NCI-H524 treated with DMSO at 0.1 percent for 48 hours (cell line): ENCODE measurements around the gene PRKCA.
"Not testable (repeated sequence)": the region's sequence is repeated elsewhere in the genome, so short reads cannot be mapped to it uniquely, and the experiment has no call there.

Experiments used
- DNase-seq: peaks from one replicate; lab custom pipeline; 2025; lab: John Stamatoyannopoulos, UW

PRKCA gene

DNA sequence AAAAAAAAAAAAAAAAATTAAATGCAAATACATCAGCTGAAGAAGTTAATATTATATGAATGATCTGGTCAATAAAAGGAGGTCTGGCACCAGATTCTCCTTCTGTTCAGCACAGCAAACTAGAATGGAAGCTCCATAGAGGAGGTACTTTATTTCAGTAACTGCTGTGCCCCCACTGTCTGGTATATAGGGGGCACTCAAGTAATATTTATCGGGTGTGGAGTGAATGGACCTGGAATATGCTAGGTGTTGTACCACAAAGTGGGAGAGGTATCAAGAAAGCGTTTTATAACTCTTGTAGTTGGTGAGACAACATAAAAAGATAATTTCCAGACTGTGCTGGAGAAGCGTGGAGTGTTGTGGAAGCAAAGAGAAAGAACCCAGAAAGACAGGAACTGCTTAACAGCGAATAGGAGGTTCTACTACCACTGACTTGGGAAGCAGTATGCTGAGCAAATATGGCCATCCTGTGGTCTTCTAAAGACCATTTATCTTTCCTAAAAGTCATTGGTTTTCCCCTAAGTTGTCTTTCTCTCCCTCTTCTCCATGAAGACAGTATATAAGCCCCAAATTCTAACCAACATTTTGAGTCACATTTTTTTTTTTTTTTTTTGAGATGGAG lies 12.2 kb upstream of the PRKCA start:
- peak; percentile 35 for DNase-seq

- no peak for DNase-seq
Measured at GRCh38 chr17:66292353-66292752, 10.1 kb upstream of the PRKCA start.

- DNase-seq = no peak
Measured at GRCh38 chr17:66296289-66296725, 6.1 kb upstream of the PRKCA start.

GRCh38 chr17:66297443-66297842 lies 5.0 kb upstream of the PRKCA start:
- not testable (repeated sequence) for DNase-seq

DNA sequence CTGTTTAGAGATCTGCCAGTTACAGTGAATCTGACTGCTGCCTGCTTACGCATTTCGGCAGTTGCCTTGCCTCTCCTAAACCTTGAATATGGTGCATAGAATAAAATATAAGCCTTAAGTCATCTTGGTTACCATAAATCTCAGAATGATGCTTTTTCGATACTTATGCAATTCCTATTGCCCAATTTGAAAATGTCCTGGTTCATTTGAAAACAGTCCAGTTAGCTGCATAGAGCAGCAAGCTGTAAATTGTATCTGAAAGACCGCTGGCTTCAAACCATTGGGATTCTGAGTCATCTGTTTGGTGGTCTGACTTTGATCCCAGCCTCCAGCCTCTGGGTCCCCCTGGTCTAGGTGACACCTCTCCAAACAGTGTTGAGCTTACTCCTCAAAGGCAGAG lies 2.7 kb upstream of the PRKCA start:
- no peak for DNase-seq

DNA sequence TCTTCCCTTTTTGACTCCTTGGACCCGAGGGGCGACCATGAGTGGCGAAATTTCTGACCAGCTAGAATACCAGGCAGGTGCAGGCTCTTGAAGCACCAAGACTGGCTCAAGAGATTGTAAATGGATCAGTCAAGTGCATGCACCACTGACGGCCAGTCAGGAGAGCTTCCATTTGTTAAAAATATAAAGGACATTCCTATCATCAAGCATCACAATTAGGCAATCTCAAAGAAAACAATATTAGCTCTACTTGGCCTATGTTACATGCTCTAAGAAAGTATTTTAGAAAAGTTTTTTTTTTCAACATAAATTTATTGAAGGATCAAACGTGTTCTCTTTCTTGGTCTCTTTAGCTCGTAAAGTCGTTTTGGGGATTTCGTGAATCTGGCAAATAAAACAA lies 1.5 kb upstream of the PRKCA start:
- DNase-seq = no peak

DNA sequence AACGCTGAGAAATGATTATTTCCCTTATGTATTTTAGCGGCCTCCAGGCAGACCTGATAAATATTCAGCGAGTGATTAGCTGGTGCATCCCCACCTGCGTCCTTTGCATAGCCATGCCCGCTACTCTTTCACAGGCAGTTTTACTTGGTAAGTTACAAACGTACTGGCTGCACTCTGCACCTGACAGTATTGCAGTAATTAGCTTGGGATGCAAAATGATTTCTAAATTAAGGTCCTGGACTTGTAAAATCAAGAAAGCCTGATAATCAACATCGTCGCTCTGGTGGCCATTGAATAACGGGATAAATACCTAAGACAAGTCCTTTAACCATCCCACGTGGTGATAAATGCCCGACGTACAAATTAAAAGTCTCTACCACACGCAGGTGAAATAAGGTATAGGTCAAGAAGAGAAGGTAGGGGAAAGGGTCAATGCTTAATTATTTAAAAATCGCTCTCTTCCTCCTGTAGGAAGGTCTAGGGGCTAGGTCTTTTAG lies 998 bp upstream of the PRKCA start:
- no peak for DNase-seq

DNA sequence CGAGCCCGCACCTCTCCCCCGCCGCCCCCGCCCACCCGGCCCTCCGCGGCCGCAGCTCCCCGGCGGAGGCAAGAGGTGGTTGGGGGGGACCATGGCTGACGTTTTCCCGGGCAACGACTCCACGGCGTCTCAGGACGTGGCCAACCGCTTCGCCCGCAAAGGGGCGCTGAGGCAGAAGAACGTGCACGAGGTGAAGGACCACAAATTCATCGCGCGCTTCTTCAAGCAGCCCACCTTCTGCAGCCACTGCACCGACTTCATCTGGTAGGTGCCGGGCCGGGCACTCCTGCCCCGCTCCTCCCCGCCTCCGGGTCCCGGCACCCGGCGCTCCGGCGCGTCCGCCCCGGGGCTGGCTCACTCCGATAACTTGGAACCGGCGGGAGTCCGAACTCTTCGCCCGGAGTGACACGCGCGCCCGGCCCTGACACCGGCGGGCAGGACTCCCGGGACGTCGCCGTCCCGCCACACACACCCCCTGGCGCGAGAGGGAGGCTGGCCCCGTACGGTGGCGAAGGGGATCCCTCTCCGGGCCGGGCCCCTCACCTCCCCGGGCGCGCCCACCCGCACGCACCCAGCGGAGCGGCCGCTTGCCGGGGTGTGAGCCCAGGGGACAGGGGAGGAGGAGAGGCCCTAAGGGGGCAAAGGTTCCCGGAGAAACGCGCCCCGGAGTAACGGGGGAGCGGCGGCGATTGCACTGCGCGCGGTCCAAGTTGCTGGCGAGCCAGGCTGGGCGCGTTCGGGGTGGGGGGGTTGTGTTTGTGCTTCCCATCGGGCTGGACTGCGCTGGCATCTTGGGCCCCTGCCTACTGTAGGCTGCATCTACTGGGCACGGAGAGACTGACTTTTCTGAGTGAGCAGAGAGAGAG lies 581 bp downstream of the PRKCA start:
- DNase-seq = no peak

DNA sequence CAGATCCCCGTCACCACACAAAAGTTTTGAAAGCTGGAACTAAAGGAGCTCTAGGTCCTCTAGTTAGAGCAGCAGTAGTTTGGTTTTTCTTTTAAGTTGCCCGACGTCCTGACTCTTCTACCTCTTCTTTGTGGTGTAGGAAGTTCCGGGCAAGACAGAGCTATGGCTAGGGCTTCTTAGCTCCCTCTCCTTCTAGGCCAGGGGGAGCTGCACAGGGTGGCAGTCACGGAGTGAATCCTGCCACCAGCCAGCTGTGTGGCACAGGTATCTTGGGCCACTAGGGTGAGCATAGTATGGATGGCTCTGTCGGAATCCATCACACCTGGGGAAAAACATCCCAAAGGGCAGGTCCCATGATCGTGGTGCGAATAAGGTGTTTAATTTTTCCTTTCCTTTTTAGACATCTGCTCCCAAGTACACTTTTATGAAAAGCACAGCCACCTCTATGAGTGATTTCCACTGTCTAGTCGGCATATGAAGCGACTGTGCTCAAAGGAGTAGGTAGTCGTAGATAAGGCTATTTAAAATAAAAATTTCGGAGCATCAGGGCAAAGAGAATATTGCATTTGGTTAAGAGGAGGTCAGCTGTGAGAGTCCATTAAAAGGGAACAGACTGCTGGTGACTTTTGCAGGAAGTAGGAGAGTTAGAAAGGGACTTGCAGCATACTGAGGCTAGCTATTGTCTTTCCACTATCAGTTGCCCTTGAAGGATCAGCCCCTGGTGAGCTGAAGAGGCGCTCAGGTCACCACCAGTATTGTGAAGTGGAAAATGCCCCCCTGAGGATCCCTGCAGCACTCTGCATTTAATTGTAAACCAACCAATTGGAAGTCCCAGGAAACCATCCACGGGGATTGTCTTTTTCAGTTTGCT lies 2.1 kb downstream of the PRKCA start:
- no peak for DNase-seq

- DNase-seq = no peak
Measured at GRCh38 chr17:66306446-66306845, 4.0 kb downstream of the PRKCA start.

DNA sequence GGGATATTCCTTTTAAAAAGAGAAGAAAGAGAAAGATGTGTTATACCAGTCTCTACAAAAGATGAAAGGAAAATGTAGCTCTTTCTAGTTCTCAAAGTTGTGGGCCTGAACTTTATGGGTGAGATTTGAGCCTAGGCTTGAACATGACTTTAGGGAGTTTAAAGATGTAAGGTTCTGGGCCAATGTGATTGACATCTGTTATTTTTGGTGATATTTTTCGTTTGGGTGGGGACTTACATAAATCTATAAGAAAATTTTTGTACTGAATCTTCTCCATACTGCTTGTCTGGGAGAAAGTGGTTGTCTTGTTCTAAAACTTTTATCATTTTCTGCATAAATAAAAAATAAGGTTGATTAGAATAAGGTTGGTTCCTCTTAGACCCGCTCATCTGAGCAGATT lies 4.8 kb downstream of the PRKCA start:
- DNase-seq = no peak

- DNase-seq = no peak
Measured at GRCh38 chr17:66308856-66309255, 6.4 kb downstream of the PRKCA start.

DNA sequence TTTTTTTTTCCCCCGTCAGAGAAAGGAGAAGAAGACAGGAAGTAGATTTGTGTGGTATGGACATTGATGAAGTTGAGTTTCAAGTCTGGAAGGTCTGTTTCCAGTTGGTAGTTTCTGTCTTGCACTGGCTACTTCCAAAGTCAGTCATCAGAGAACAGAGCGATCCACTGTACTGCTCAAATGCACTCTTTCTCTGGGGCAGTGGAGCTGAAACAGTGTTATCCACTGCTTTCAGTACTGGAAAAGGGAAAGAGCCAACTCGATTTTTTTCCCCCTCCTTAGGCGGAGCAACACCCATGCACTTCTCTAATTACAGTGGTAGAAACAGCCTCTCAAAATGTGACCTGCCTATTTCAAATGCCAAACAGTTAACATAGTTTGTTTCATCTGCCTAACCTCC lies 7.4 kb downstream of the PRKCA start:
- DNase-seq = no peak

DNA sequence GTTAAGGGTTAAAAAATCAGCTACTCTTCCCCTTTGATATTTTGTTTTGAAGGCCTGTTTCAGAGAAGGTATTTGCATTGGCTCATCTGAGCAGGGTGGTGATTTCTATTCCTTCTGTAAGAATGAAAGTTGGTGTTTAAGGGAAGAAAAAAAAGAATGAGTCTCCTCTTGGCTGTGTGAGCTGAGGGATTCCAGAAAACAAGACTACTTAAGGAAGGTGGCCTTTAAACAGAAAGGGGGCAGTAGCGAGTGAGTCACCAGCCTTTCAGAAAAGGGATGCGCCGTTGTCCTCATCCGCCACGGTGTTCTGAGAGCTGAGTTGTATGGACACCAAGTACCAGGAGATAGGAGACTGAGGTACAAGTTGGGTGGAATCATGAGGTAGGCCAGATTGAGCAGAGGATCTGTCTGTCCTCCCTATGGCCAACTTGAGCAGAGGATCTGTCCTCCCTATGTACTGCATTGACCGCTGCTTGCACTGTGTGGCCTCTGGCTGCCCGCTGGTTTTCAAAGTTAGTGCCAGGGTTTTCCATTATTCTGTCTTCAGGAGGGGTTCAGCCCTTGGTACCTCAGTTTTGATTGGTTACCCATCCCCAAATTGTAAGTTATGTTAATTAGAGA lies 8.2 kb downstream of the PRKCA start:
- DNase-seq = no peak

DNA sequence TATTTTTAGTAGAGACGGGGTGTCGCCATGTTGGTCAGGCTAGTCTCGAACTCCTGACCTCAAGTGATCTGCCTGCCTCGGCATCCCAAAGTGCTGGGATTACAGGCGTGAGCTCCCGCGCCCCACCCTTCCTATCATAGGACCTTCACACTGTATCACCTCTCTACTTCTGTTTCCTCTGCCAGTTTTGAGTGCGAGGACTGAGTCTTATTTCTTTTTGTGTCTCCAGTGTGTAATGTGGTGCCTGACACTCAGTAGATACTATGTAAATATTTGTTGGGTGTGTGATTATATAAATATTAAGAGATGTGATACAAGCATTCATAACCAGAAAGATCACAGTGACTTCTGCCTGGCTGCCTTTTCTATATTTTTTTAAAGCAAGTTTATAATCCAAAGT lies 10.5 kb downstream of the PRKCA start:
- no peak for DNase-seq

GRCh38 chr17:66313325-66313724 lies 10.9 kb downstream of the PRKCA start:
- DNase-seq = no peak

DNA sequence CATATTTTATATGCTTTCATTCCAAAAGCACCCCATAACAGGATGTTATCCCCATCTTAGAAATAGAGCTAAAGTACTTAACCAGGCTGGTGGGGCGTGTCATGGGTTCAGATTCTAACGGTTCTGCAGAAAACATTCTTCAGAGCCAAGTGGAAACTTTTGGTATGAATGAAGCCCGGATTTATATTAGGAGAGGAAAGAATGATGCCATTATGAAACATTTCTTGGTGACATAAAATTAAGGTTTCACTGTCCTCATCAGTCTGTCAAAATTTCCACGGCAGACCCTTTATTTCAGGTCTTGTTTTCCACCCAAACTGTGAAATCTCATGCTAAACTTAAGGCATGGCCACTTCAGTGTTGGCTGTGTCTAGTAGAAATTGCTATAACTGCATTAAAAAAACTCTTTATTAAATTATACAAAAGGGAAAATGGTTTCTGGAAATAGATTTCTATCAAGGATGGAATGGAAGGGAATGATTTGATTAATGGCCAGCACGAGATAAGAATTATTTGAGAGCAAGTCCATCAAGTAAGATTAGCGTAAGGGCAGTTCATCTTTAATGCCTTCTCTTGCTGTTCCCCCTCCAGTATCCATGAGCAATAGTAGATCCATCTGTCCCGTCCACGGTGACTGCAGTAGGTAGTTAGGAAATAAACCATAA lies 11.7 kb downstream of the PRKCA start:
- no peak for DNase-seq

GRCh38 chr17:66317629-66318028 lies 15.2 kb downstream of the PRKCA start:
- DNase-seq = no peak

GRCh38 chr17:66319226-66319625 lies 16.8 kb downstream of the PRKCA start:
- DNase-seq = no peak

GRCh38 chr17:66322764-66323163 lies 20.4 kb downstream of the PRKCA start:
- DNase-seq = no peak

- DNase-seq = not testable (repeated sequence)
Measured at GRCh38 chr17:66324381-66325004, 22.1 kb downstream of the PRKCA start.
